NB4 (cell line): ENCODE measurements around the gene NCOA3.

Experiments
- DNase-seq: peaks from one replicate; pipeline ENCODE4 v3.0.0; 2010; ENCODE audit warnings: low read depth
- H3K4me3 ChIP-seq: one replicate; pipeline ENCODE4 v1.5.1; 2011; ENCODE audit warnings: mild to moderate bottlenecking, low read depth, low read length, moderate library complexity
- MYC ChIP-seq: IDR thresholded peaks from 2 replicates; pipeline ENCODE4 v1.6.1; 2011; ENCODE audit warnings: low read depth, low read length
- POLR2A ChIP-seq: IDR thresholded peaks from 2 replicates; pipeline ENCODE4 v1.6.1; 2011; ENCODE audit warnings: mild to moderate bottlenecking; ENCODE audit not compliant: insufficient read length; ENCODE audit errors: extremely low read depth
- TF ChIP-seq, protein P1 (sequence below): IDR thresholded peaks from 2 replicates; pipeline ENCODE4 v1.6.1; 2011; ENCODE audit warnings: low read depth, low read length
- TF ChIP-seq, protein P2 (sequence below): IDR thresholded peaks from one replicate; pipeline ENCODE4 v1.5.1; 2012; ENCODE audit warnings: low read depth, low read length

The NCOA3 gene

DNA sequence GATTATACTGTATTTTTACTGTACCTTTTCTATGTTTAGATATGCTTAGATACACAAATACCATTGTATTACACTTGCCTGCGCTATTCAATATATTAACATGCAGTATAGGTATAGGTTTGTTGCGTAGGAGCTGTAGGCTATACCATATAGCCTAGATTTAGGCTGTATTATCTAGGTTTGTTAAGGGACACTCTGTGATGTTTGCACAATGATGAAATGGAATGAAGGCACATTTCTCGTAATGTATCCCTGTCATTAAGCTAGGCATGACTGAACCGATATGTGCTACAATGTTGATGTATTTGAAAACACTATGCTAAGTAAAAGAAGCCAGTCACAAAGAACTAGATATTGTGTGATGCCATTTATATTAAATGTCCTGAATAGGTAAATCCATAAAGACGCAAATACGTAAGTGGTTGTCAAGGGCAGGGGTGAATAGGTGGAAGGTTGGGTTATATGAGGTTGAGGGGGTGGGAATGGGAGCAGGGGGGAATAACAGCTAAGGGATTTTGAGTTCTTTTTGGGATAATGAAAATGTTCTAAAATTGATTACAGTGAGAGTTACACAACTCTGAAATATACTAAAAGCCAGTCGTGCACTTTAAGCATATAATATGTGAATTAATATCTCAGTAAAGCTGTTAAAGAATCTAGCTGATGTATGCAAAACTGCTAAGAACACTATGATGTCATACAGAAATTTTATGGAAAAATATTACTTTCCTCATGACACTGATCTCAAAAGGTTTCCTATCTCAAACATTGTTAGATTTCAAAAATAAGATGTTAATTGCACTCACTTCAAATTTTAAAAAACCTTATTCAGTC lies 97.4 kb downstream of the NCOA3 start:
- H3K4me3 ChIP-seq = no peak overlapping the region
- TF ChIP-seq, protein P1, sequence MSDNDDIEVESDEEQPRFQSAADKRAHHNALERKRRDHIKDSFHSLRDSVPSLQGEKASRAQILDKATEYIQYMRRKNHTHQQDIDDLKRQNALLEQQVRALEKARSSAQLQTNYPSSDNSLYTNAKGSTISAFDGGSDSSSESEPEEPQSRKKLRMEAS = no peak
- TF ChIP-seq, protein P2, sequence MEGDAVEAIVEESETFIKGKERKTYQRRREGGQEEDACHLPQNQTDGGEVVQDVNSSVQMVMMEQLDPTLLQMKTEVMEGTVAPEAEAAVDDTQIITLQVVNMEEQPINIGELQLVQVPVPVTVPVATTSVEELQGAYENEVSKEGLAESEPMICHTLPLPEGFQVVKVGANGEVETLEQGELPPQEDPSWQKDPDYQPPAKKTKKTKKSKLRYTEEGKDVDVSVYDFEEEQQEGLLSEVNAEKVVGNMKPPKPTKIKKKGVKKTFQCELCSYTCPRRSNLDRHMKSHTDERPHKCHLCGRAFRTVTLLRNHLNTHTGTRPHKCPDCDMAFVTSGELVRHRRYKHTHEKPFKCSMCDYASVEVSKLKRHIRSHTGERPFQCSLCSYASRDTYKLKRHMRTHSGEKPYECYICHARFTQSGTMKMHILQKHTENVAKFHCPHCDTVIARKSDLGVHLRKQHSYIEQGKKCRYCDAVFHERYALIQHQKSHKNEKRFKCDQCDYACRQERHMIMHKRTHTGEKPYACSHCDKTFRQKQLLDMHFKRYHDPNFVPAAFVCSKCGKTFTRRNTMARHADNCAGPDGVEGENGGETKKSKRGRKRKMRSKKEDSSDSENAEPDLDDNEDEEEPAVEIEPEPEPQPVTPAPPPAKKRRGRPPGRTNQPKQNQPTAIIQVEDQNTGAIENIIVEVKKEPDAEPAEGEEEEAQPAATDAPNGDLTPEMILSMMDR = no peak
- TF ChIP-seq MYC = no peak
- no peak for TF ChIP-seq POLR2A
- no peak for DNase-seq

DNA sequence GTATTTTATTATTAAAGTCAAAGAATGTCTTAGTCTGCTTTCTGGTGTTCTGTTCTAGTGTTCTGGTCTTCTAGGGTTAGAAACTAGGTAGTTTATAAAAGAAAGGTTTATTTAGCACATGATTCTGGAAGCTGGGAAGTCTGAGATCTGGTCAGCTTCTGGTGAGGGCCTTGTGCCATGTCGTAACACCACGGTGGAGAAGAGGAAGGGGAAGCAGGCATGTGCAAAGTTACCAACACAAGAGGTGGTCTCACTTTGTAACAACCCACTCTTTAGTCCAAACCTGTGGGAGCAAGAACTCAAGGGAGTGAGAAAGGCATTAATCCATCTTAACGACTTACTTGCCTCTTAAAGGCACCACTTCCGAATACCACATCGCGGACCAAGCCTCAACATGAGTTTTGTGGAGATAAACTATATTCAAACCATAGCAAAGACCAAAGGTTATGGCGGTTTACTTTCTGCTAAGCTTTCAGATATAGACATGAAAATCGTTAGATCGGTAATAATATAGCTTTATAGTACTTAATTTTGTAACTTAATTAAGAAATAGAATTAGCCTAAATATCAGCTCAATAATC lies 99.4 kb downstream of the NCOA3 start:
- TF ChIP-seq, protein P1 = no peak
- TF ChIP-seq, protein P2 = no peak
- TF ChIP-seq POLR2A = no peak
- TF ChIP-seq MYC = no peak
- H3K4me3 ChIP-seq = no peak overlapping the region
- peak; percentile 50 for DNase-seq

DNA sequence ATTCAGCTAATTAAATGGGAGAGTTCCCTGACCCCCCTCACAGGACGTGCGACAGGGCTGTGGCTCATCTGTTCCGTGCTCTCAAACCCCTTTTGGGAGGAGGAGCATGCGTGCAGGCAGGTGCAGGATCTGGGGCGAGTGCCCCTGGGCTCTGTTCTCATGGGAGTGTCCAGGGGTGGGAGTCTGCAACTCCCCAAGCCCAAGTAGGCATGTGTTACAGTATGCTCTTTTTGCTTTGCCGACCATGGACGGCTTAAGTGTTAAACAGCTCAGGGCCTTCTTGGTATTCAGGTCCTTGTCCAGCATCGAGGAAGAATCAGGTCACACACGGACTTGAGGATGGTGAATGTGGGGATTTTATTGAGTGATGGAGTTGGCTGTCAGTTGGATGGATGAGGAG lies 101.6 kb downstream of the NCOA3 start:
- no peak for DNase-seq
- no peak for TF ChIP-seq MYC
- TF ChIP-seq, protein P1 = no peak
- TF ChIP-seq, protein P2 = no peak
- no peak for TF ChIP-seq POLR2A
- H3K4me3 ChIP-seq = no peak overlapping the region

- DNase-seq = no peak
- H3K4me3 ChIP-seq = no peak overlapping the region
- TF ChIP-seq, protein P2 = no peak
- TF ChIP-seq MYC = no peak
- TF ChIP-seq POLR2A = no peak
- TF ChIP-seq, protein P1 = no peak
Observed at GRCh38 chr20:47605673-47606413, 104.2 kb downstream of the NCOA3 start.

GRCh38 chr20:47606414-47606982 lies 104.8 kb downstream of the NCOA3 start:
- no peak overlapping the region for H3K4me3 ChIP-seq
- TF ChIP-seq, protein P2 = no peak
- TF ChIP-seq, protein P1 = no peak
- no peak for TF ChIP-seq POLR2A
- DNase-seq = no peak
